Measurements from ENCODE around the gene SLC6A7.

DNA sequence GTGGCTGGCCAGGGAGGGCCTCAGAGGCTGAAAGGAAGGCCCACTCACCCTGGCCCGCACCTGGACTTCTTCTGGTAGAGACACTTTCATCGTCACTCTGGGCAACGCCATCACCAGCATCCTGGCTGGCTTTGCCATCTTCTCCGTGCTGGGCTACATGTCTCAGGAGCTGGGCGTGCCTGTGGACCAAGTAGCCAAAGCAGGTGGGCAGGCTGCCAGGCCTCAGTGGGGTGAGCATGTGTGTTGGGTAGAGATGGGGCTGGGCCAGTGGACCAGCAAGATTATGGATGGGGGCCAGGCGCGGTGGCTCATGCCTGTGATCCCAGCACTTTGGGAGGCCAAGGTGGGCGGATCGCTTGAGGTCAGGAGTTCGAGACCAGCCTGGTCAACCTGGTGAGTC, 12.6 kb downstream of the SLC6A7 start:
- TF ChIP-seq, protein P1, sequence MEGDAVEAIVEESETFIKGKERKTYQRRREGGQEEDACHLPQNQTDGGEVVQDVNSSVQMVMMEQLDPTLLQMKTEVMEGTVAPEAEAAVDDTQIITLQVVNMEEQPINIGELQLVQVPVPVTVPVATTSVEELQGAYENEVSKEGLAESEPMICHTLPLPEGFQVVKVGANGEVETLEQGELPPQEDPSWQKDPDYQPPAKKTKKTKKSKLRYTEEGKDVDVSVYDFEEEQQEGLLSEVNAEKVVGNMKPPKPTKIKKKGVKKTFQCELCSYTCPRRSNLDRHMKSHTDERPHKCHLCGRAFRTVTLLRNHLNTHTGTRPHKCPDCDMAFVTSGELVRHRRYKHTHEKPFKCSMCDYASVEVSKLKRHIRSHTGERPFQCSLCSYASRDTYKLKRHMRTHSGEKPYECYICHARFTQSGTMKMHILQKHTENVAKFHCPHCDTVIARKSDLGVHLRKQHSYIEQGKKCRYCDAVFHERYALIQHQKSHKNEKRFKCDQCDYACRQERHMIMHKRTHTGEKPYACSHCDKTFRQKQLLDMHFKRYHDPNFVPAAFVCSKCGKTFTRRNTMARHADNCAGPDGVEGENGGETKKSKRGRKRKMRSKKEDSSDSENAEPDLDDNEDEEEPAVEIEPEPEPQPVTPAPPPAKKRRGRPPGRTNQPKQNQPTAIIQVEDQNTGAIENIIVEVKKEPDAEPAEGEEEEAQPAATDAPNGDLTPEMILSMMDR (IDR thresholded peaks at IDR 0.05), result no peak
- no peak for TF ChIP-seq EP300 (IDR thresholded peaks at IDR 0.05)

Data from tibial nerve (tissue), 4 donors.